ENCODE results near the gene CISD3.

CISD3 gene

DNA sequence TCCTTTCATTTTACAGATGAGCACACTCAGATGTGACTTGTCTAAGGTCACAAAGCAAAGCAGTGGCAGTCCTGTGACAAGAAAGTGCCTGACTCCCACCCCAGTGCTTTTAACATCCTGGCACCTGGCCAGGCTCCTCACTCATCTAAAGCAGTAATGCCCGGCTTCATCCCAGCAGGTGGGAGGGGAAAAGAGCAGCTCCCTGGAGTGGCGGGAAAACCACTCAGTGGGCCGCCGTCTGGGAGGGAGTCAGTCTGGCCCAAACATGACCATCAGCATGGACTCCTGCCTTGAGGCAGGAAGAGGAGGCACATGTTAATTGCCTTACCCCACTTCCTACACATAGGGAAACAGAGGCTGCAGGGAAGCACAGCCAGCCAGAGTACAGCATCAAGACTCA lies 15.4 kb downstream of the CISD3 start:
- DNase-seq, result no peak

DNA sequence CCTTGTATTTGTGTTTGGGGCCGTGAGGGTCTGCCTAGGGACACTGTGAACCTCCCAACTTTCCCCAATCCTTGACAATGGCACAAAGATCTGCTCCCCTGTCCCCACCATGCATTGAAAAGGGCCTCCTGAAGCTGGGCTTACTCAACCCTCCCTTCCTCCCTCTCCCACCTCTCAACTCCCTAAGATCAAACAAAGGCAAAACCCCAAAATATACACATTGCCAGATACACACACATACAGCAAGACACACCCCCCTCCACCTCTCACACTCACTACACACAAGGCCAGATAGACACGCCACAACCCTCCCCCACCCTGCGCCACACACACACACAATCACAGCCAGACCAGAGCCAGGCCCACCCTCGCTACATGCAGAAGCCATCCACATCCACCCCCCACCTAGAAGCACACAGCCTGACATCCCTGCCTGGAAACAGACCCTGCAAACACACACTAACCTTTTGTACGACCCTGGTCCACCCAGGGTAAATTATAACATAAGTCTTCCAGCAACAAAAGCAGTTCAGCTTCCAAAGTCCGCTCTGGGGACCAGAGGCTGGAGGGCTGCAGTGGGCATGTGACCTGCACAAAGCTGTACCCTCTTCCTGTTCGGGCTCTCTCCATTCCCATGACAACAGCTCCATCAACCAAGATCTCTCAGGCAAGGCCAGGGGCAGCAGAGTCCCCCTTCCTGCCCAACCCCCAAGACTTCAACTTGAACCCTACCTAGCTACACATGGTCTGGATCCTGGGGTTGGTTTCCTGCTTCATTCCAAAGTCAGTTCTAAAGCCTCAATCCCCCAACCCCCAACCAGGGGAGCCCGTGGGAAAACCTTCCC lies 16.1 kb downstream of the CISD3 start:
- no peak for DNase-seq

DNA sequence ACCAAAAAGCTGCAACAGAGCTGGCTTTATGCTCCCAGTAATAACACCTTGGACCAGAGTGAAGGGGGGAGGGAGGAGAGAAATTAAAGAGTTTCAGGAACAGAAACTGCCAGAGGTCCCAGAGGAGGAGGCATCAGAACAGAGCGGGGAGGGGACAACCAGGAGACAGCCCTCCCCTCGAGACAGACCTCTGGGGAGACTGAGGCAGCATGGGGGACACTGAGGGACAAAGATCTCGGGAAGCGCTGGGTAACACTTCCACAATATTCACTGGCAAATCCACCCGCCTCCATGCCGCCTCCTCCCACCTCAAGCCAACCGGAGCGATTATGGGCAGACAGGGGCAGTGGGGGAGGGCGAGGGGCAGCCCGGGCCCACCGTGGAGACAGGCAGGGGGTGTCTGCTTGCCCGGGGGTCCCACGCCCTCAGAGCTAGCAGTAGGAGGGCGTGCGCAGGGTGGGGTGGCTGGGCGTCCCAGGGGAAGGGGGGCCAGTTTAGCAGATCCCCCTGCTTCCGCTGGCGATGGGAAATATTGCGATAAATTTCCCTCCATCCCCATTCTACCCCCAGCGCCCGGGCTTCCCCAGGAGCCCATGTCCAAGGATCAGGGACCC lies 16.8 kb downstream of the CISD3 start:
- no peak for DNase-seq

DNA sequence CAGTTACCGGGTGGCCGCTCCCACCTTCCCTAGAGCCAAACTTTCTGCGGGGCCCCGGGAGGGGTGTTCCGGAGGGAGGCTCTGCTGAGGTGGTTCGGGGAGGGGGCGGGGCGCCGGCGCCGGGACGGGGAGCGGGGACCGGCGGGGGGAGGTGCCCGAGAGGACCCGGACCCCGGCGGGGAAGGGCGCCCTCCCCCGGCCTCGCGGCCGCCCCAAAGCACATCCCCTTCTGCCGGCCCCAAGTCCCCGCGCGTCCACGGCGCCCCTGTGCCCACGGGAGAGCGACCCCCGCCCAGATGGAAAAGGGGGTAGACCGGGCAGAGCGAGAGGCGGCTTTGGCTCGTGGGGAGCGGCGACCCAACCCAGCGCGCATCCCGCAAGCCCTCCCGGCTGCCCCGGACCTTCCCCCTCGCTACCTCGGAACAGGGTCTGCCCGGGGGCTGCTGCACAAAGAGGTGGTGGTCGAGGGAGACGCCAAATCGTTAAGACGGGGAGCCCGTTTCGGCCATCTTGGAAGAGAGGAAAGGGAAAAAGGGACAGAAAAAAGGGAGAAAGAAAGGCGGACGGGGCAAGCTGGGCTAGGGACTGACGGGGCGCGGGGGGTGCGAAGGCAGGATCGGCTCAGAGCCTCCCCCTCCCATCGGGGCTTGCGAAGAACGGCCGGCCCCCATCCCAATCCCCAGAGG lies 17.5 kb downstream of the CISD3 start:
- DNase-seq, result no peak

DNA sequence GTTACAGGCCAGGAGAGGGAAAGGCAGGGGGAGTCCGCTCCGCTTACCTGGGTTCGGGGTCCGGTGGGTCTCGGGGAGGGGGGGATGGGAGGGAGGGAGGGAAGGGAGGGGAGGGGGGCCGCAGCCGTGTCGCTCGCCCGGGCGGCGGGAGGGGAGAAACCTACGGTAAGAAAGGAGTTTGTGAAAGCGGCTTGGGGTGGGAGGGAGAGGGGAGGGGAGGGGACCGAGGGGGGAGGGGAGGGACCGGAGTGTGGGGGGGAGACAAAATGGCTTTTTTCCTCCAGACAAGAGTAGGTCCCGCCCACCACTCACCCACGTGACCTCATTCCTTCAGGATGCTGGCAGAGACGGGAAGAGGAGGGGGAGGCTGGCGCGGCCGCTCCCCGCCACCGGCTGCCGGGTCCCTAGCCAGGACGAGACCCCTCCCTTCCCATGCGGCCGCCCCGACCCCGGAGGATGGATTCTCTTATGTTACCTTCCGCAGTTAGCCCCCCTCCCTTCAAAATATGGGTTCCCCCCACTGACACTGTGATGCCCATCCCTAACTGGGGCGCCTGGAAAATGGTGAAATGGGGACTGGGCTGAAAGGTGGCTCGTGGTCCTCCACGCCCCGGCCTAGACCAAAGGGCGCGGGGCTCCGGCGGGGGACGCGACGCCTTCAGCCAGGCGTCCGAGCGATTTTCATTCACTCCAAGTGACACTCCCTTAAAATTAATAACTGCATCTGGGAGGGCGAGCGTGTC lies 18.2 kb downstream of the CISD3 start, which contains the start of gene PCGF2:
TSS of gene PCGF2 (minus strand) at position 188 of the 743 bp plus-strand sequence. CDS start 7,934 bp downstream, outside the sequence.
- no peak for DNase-seq

DNA sequence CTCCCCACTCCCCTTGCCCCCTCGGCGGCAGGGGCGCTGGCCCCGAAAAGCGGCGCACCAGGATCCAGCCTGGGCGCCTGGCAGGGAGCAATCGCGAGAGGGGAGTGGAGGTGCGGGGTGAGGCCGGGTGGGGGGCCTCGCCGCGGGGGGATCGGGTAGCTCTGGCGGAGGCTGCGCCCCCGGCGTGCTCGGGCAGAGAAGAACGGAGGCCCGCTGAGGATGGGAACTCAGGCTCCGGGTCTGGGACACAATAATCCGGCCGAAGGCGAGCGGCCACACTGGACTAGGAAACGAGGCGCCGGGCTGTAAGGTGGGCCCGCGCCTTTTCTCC lies 18.7 kb downstream of the CISD3 start:
- no peak for DNase-seq

DNA sequence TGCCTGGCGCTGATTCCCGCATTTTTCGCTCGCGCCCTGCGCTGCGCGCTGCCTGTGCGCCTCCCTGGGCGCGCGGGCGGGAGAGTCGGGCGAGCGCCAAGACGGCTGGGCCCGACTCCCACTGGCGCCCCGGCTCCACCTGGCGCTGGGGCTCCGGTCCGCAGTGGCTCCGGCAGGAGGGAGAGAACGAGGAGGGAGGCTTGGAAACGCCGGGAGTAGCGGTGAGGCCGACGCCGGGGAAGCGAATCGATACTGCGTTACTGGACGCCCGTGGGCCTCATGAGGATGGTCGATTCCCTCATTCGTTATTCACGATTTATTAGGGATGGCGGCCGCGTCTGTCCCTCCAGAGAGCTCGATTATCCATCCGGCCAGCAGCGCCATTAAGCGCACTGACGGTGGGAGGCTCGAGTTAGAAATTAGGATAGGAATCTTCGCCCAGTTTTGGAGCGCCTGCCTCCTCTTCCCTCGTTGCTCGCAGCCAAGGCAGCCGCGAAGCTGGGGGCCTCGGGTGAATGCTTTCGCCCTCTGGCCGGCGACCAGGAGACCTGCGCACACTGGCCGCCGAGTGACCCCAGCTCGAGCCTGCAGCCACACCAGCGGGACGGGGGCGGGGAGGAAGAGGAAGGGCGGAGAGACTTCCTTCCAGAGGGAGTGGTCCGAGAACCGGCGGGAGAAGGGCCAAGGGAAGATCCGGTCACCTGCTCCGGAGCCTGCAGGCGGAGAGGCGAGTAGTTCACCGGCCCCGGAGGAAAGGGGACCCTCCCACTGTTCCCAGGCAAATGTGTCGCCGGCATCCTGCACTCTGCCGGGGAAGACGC lies 19.3 kb downstream of the CISD3 start:
- no peak for DNase-seq

DNA sequence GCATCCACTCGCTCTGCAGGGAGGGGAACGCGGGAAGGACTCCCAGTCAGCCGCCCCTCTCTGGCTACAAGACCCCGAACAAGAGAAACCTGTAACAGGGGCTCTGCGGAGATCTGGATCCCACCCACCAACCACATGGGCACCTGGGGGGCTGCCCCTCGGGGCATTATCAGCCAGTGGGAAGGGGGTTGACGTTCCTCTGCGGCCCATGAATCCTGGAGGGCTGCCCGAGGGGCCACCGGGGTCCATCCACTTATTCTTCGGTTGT lies 19.8 kb downstream of the CISD3 start:
- no peak for DNase-seq

DNA sequence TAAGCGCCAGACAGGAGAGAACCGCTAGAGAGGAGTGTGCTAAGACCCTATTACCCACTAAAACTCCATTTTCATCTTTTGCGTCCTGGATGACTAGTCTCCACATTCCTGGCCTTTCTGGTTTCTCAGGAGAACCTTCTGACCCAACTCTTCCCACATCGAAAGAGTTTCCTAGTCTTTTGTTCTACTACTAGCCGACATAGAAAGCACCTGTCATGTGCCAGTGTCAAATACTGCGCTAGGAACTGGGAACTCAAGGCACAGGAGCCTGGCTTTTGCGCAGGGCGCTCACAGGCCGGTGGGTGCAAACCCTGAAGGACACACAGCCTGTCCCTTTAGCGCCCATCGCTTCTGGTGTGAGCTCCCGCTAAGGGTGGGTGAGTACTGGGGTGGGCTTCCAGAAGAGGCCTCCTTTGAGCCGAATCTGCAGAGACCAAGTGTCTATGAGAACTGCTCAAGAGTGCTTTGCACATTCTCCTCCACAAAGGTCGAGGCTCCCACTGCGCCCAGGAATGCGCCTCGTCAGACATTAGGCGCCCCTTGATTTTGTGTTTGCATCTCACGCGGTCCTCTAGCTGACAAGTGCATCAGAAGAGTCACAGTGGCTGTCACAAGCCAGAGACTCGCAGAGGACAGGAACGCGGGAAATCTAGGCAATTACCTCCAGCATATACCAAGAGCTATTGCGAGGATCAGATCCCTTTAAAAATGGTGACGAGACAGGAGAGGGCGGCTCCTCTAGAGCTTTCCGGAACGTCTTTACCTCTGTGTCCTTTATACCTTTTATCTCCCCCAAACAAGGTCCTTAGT lies 20.4 kb downstream of the CISD3 start:
- DNase-seq, result no peak

DNA sequence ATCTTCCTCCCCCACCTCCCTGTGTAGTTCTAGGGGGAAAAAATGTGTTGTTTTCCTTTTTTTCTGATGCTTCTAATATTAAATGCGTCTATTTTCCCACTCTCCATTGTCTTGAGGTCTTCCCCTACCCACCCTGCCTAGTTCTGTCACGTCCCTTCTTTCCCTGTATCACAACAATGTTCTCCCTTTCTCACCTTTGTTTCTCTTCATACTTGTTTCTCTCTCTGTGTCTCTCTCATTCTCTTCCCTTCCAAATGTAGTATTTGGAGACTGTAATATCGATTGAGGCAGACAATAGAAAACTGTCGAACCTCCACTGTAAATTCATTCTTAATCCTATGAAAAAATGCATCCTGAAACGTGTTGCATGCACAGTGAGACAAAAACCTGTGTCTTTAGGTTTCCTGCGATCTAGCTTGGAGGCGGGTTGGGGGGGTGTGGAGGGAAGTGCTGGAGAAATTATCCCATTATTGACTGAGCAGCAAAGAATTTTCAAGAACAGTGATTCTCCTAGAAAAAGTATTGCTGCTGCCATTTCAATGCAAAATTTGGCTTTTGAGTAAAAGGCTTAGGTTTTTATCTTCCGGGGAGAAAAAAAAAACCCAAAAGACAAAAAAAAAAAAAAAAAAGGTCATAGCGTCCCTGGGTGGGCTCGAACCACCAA lies 21.1 kb downstream of the CISD3 start:
- DNase-seq, result no peak

DNA sequence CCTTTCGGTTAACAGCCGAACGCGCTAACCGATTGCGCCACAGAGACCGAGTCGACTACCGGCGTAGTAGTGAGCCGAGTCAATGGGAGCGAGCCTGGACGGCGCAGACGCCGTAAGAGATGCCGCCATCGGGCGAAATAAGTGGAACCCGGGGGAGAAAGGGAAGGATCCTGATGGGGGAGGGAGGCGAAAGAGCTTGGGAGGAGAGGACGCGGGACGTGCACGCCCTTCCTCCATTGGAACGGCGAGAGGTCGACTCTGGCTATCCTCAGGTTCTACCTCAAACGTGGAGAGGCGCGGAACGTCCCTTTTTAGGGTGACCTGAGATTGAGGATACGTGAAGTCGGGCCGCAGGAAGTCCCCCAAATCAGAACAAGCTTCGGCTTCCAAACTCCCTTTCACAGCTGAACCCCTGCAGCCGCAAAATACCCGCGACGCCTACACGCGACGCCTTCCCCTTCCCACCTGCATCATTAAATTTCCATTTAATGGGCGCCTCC lies 21.7 kb downstream of the CISD3 start:
- peak; percentile 51 to 84 (median 78) for DNase-seq

DNA sequence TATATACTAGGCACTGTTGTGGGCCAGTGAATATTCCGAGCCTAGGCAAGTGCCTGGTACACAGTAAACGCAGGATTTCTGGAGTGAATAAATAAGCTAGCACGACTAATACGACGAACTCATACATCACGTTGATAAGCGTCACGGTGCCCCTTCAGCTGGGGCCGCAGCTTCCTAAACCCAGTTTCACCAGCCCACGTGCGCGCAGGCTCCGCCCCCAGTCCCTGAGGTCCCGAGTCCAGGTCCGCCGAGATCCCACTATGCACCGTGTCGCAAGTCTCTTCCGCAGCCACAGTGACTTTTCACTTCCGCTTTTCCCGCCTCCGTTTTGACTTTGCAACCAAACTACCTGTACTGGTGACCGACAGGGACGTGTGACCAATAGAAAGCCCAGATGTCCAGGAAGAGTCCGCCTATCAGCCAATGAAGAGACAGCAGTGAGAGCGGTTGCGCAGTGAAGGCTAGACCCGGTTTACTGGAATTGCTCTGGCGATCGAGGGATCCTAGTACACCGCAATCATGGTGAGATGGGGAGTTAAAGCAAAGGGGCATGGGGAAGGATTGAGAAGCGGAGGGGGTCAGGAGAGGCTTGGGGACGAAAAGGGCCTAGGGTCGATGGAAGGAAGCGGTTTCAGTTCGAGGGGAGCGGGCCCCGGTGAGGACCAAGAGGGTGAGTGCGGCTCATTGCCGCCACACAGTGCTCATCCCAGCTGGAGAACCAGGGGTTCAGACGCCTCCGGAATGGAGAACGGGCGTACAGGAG lies 22.3 kb downstream of the CISD3 start, which contains the start of gene PSMB3:
TSS of gene PSMB3 (plus strand) at position 434 of the 763 bp plus-strand sequence. CDS start at position 520, 86 bp downstream.
- DNase-seq, result peak; percentile 83 to 100 (median 95)

DNA sequence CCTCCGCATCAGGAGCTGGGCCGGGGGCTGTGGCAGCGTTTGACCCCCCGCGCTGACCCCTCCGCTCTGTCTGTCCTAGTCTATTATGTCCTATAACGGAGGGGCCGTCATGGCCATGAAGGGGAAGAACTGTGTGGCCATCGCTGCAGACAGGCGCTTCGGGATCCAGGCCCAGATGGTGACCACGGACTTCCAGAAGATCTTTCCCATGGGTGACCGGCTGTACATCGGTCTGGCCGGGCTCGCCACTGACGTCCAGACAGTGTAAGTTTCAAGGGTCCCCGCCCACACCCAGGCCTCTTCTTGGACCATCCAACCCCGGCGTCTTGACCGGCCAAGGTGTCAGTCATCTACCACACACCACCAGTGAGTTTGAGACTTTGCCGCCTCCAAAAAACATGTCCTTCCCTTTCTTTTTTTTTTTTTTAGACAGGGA lies 22.9 kb downstream of the CISD3 start:
- no peak for DNase-seq

DNA sequence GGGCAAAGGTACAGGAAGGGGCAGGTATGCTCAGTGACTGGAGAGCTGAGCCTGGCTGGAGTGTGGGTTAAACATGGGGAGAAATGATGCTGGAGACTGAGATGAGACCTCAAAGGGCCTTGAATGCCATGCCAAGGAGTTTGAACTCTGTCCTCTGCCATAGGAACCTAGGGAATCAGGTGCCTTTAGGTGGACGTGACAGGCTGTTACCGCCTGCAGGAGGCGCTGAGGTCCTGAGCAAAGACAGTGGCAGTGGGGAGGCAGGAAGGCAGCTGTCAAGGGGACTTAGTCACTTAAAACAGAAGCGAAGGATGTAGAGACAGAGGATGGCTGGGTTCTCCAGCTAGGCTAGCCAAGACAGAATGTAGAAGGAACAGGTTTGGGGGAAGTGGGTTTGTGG lies 31.5 kb downstream of the CISD3 start:
- peak in 1 of 5 experiments; percentile 57 for DNase-seq

DNA sequence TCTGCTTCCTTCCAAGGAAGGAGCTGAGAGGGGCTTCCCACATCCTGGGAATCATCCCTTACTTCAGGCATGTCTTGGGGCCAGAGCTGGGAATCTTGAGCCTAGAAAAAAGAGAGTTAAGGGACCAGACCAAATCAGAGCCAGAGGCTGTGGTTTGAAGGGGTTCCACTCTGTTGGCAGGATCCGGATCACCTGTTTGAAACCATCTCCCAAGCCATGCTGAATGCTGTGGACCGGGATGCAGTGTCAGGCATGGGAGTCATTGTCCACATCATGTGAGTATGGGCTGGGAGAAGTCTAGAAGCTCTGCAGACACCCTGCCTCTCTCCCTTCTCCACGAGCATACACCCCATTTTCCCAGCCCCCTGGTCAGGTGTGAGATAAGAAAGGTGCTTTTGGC lies 32.1 kb downstream of the CISD3 start:
- DNase-seq, result no peak

DNA sequence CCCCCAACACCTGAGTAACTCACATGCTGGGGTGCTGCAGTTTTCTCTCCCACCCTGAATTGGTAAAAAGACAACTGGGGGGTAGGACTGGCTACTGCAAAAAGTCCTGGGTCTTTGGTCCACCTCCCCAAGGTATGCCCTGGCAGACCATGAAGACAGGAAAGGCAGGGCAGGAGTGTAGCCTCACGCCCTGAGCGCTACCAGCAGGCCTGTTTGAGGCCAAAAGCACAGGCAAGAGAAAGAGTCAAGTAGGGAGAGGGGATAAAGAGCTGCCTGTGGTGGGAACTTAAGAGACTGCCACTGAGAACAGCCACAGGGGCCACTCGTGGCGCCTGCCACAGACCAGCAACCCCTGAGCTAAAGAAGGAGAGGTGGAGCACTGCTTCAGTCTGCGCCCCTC lies 36.2 kb downstream of the CISD3 start:
- no peak for DNase-seq

DNA sequence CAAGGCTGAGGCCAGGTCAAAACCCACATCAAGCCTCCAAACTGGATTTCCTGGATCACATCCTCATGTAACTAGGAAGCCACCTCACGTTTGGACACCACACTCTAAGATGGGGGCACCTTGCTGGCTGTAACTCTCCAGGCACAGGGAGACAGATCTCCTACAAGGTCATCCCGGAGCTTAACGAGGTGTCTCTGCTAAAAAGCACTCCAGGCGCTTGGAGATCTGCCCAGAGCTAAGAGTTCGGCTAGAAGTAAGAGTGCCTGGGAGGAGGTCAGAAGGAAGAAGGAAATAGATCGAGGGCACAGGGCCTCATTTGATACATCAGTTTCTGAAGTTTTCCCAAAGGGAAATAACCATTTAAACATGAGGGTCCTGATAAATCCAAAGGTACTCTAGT lies 38.3 kb downstream of the CISD3 start:
- no peak for DNase-seq

DNA sequence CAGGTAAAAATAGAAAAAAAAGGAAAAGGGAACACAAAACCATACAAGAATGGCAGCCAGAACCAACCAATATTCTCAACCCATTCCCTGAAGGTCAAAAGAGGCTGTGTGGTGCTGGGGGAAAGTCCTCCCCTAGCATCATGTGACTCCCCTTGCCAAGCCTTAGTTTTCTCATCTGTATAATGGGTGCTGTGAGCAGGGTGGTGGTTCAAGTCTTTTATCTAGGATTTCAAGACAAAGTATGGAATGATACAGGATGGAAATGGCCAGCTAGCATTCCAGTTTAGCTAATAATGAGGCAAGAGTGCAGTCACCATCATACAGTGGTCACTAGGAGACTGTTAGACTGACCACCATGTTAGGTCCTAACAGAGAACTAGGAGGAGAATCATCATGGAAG lies 43.1 kb downstream of the CISD3 start:
- DNase-seq, result no peak

DNA sequence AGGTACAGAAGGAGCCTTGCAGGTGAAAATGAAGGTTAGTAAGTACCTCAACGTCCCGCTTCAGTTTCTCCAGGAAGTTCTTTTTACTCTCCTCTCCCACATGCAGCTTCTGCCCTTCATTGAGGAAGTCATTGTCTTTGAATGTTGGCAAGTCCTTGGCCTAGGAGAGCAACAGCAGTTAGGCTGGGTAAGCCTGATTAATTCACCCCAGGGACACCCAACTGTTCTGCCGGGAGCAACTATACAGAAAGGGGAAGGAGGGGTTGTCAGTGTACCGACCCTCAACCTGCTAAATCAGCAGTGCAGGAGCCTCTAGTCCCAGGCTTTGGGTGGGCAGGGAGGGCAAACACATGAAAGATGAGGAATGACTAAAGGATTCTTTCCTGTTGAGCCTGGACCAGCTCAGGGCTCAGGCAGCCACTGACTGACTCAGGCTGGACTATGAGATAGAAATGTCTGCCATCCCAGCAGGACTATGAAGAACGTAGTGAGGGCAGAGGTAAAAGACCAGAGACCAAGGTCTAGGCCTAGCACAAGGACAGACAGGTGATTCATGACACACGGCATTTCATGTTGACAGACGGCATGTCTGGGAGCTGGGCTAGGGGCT lies 47.6 kb downstream of the CISD3 start:
- no peak for DNase-seq

Data from T-helper 2 cell (primary cell).